Trophoblast cell (in vitro differentiated cells and primary cell): ENCODE results near the gene KLHDC10.
A peak's percentile ranks its signal among the peaks of the same experiment; 100 is the strongest.

ENCODE experiments used
- DNase-seq, 2 donors: peaks; one replicate each; pipeline ENCODE4 v3.0.0-alpha.2; 2016
- H2AFZ ChIP-seq: 2 replicates; pipeline ENCODE4 v1.6.1; 2013; ENCODE audit warnings: low read length, moderate library complexity, mild to moderate bottlenecking; ENCODE audit not compliant: insufficient read depth, poor library complexity
- H2AK5ac ChIP-seq: 2 replicates; pipeline ENCODE4 v1.6.1; 2013; ENCODE audit warnings: mild to moderate bottlenecking, low read length
- H2BK120ac ChIP-seq: 2 replicates; pipeline ENCODE4 v1.6.1; 2013; ENCODE audit warnings: low read length, mild to moderate bottlenecking, moderate library complexity; ENCODE audit not compliant: insufficient read depth, poor library complexity
- H2BK12ac ChIP-seq: 2 replicates; pipeline ENCODE4 v1.6.1; 2013; ENCODE audit warnings: mild to moderate bottlenecking, low read length, moderate library complexity
- H2BK5ac ChIP-seq: 2 replicates; pipeline ENCODE4 v1.6.1; 2013; ENCODE audit warnings: low read length, low read depth, moderate library complexity, mild to moderate bottlenecking; ENCODE audit not compliant: poor library complexity
- H3K14ac ChIP-seq: 2 replicates; pipeline ENCODE4 v1.6.1; 2013; ENCODE audit warnings: mild to moderate bottlenecking, low read length
- H3K18ac ChIP-seq: 2 replicates; pipeline ENCODE4 v1.6.1; 2013; ENCODE audit warnings: mild to moderate bottlenecking, low read length
- H3K23ac ChIP-seq: 2 replicates; pipeline ENCODE4 v1.6.1; 2013; ENCODE audit warnings: low read length
- H3K27ac ChIP-seq: 2 replicates; pipeline ENCODE4 v1.5.1; 2013; ENCODE audit warnings: low read depth, mild to moderate bottlenecking, inconsistent platforms, low read length, moderate library complexity
- H3K27me3 ChIP-seq: 2 replicates; pipeline ENCODE4 v1.6.1; 2013; ENCODE audit warnings: inconsistent platforms, mild to moderate bottlenecking, low read length, moderate library complexity; ENCODE audit not compliant: insufficient read depth
- H3K36me3 ChIP-seq, 2 experiments: 1 replicate in 1 of 2; 2 replicates in 1 of 2; pipeline ENCODE4 v1.6.1; 2013; ENCODE audit warnings: low read length in 2 of 2, mild to moderate bottlenecking in 2 of 2, moderate library complexity in 1 of 2; ENCODE audit not compliant: insufficient read depth in 2 of 2, control insufficient read depth in 1 of 2
- H3K4ac ChIP-seq: 2 replicates; pipeline ENCODE4 v1.6.1; 2013; ENCODE audit warnings: low read depth, mild to moderate bottlenecking, low read length, moderate library complexity
- H3K4me1 ChIP-seq, 2 experiments: 1 replicate in 1 of 2; 2 replicates in 1 of 2; pipeline ENCODE4 v1.6.1; 2013; ENCODE audit warnings: low read length in 2 of 2, mild to moderate bottlenecking in 2 of 2, moderate library complexity in 1 of 2; ENCODE audit not compliant: insufficient read depth in 2 of 2, control insufficient read depth in 1 of 2
- H3K4me2 ChIP-seq: 2 replicates; pipeline ENCODE4 v1.6.1; 2013; ENCODE audit warnings: inconsistent platforms, mild to moderate bottlenecking, low read length, moderate library complexity
- H3K4me3 ChIP-seq: 2 replicates; pipeline ENCODE4 v1.5.1; 2013; ENCODE audit warnings: mild to moderate bottlenecking, low read depth, low read length, inconsistent platforms
- H3K79me1 ChIP-seq: one replicate; pipeline ENCODE4 v1.6.1; 2013; ENCODE audit warnings: low read length
- H3K79me2 ChIP-seq: 2 replicates; pipeline ENCODE4 v1.6.1; 2013; ENCODE audit warnings: low read length, mild to moderate bottlenecking; ENCODE audit not compliant: control insufficient read depth, insufficient read depth, poor library complexity
- H3K9ac ChIP-seq: 2 replicates; pipeline ENCODE4 v1.6.1; 2013; ENCODE audit warnings: mild to moderate bottlenecking, low read length
- H3K9me3 ChIP-seq: 2 replicates; pipeline ENCODE4 v1.6.1; 2013; ENCODE audit warnings: low read depth, mild to moderate bottlenecking, control low read depth, inconsistent platforms, low read length; ENCODE audit not compliant: insufficient read depth
- H4K12ac ChIP-seq: 2 replicates; pipeline ENCODE4 v1.6.1; 2013; ENCODE audit warnings: low read depth, mild to moderate bottlenecking, low read length, moderate library complexity
- H4K8ac ChIP-seq: 2 replicates; pipeline ENCODE4 v1.6.1; 2013; ENCODE audit warnings: low read depth, mild to moderate bottlenecking, low read length, moderate library complexity
- H4K91ac ChIP-seq: one replicate; pipeline ENCODE4 v1.6.1; 2013; ENCODE audit warnings: low read depth, mild to moderate bottlenecking, low read length, moderate library complexity
- WGBS: extraction: QIAGEN DNeasy Blood & Tissue Kit; methylation state at CpG from one replicate; pipeline ENCODE4 v1.1.7; 2013; ENCODE audit warnings: missing lambda C conversion rate; ENCODE audit not compliant: insufficient read length, insufficient coverage; ENCODE audit errors: extremely low coverage; 5-methylcytosine and 5-hydroxymethylcytosine counted together

The KLHDC10 gene

DNA sequence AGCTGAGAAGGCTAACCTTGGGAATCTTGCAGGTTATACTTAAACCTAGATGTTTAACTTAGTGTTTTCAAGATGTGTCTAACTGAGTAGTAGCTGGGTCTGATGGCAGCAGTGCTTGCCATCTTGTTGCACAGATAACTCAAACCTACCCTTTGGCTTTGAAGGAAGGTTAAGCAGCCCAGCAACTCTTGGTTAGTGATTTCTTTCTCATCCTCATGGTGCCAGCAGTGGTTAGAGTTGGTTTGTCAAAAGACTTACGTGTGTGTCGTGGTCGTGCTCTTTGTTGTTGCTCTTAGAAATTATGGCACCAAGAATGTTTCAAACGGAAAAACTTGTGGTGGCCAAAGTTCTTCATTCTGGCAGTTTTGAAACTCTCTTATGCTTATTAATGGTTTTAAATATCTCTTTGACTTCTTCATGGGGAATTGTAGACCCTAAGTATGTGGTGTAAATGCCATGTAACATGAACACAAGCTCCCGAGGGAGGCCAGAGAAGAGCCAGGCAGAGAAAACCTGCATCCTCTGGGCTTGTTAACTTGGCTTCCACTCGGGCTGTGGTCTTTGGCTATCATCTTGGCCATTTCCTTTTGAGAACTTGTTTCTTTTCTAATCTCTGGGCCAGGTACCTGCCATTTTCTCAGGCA lies 61.0 kb downstream of the KLHDC10 start:
- H2BK120ac ChIP-seq: no peak overlapping the region
- H3K79me1 ChIP-seq: no peaks in the 10 kb centered on the region
- no peak overlapping the region for H3K4me2 ChIP-seq
- H2BK12ac ChIP-seq: no peak overlapping the region
- no peaks in the 10 kb centered on the region for H3K79me2 ChIP-seq
- H4K12ac ChIP-seq: no peak overlapping the region
- H3K27ac ChIP-seq: no peak overlapping the region
- H3K36me3 ChIP-seq: peaks cover 6 to 15% of the 10 kb centered on the region in 2 experiments
- no peak overlapping the region for H3K18ac ChIP-seq
- H4K8ac ChIP-seq: no peak overlapping the region
- no peak overlapping the region for H3K23ac ChIP-seq
- H3K27me3 ChIP-seq: no peaks in the 10 kb centered on the region
- H2AFZ ChIP-seq: no peak overlapping the region
- H2AK5ac ChIP-seq: no peak overlapping the region
- no peak for DNase-seq
- H4K91ac ChIP-seq: no peak overlapping the region
- no peak overlapping the region for H3K4ac ChIP-seq
- H3K4me3 ChIP-seq: no peak overlapping the region
- H3K9me3 ChIP-seq: no peaks in the 10 kb centered on the region
- H2BK5ac ChIP-seq: no peak overlapping the region
- WGBS: no CpG with 5 or more reads among the region's 6 CpGs
- H3K4me1 ChIP-seq: no peaks in the 10 kb centered on the region
- H3K9ac ChIP-seq: no peak overlapping the region
- no peak overlapping the region for H3K14ac ChIP-seq

DNA sequence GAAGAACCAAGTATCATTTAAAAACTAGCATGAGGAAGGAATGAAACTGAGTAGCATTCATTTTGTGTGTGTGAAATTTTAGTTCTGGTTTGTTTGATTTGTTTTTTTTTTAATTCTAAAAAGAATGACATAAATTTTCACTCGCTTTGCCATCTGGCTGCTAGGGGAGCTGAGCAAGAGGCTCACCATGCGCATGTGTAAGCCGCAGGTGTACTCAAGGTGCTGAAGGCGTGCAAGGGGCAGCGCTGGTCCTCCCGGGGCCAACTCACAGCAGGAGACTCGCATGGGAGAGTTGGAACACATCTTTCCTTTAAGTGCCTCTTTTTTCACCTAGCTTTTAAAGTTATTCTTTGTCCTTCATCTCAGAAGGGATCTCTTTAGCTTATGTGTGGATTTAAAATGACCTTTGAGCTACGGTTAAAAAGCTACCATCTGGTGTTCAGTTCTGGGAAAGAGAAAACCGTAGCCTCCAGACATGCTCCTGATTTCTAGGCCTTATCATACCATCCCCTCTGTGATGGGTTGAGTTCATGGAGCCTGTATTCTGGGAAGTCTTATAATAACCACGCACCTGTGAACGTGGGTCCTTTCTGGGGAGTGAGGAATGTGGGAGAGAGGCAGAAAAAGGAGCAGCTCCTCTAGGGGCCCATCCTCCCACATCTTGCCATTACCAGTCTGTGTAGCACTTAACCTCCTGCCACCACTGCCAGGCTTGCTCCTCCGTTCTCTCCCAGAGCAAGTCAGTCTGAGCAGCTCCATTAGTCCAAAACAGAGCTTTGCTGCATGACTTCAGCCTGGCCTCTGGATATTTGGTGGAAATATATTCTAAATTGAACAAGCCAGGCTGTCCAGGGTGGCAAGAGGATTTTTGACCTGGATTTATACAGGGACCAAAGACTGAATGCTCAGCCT lies 61.9 kb downstream of the KLHDC10 start:
- no peak for DNase-seq
- no peak overlapping the region for H2BK5ac ChIP-seq
- no peaks in the 10 kb centered on the region for H3K79me1 ChIP-seq
- no peaks in the 10 kb centered on the region for H3K9me3 ChIP-seq
- no peak overlapping the region for H4K12ac ChIP-seq
- no peaks in the 10 kb centered on the region for H3K79me2 ChIP-seq
- H3K18ac ChIP-seq: no peak overlapping the region
- H3K14ac ChIP-seq: no peak overlapping the region
- H3K4ac ChIP-seq: no peak overlapping the region
- H2AFZ ChIP-seq: no peak overlapping the region
- H3K9ac ChIP-seq: no peak overlapping the region
- no peaks in the 10 kb centered on the region for H3K27me3 ChIP-seq
- no peak overlapping the region for H2AK5ac ChIP-seq
- no peak overlapping the region for H3K27ac ChIP-seq
- peaks cover 4 to 12% of the 10 kb centered on the region in 2 experiments for H3K36me3 ChIP-seq
- H3K23ac ChIP-seq: no peak overlapping the region
- H2BK12ac ChIP-seq: no peak overlapping the region
- WGBS: no CpG with 5 or more reads among the region's 12 CpGs
- H4K8ac ChIP-seq: no peak overlapping the region
- H3K4me1 ChIP-seq: no peaks in the 10 kb centered on the region
- H4K91ac ChIP-seq: no peak overlapping the region
- no peak overlapping the region for H3K4me3 ChIP-seq
- H2BK120ac ChIP-seq: no peak overlapping the region
- H3K4me2 ChIP-seq: no peak overlapping the region

- H2AK5ac ChIP-seq: no peak overlapping the region
- DNase-seq: peak; percentile 35 to 86
- H3K4me3 ChIP-seq: no peak overlapping the region
- no peaks in the 10 kb centered on the region for H3K79me1 ChIP-seq
- H3K4me2 ChIP-seq: no peak overlapping the region
- WGBS: no CpG with 5 or more reads among the region's 7 CpGs
- no peak overlapping the region for H3K9ac ChIP-seq
- H3K36me3 ChIP-seq: peaks cover 4 to 12% of the 10 kb centered on the region in 2 experiments
- H3K27me3 ChIP-seq: no peaks in the 10 kb centered on the region
- no peak overlapping the region for H3K4ac ChIP-seq
- H2BK12ac ChIP-seq: no peak overlapping the region
- no peak overlapping the region for H3K18ac ChIP-seq
- no peaks in the 10 kb centered on the region for H3K9me3 ChIP-seq
- no peak overlapping the region for H3K27ac ChIP-seq
- H2BK5ac ChIP-seq: no peak overlapping the region
- H4K8ac ChIP-seq: no peak overlapping the region
- no peak overlapping the region for H2AFZ ChIP-seq
- H4K91ac ChIP-seq: no peak overlapping the region
- H2BK120ac ChIP-seq: no peak overlapping the region
- H3K79me2 ChIP-seq: no peaks in the 10 kb centered on the region
- H4K12ac ChIP-seq: no peak overlapping the region
- no peak overlapping the region for H3K14ac ChIP-seq
- H3K23ac ChIP-seq: no peak overlapping the region
- no peaks in the 10 kb centered on the region for H3K4me1 ChIP-seq
Measured at GRCh38 chr7:130133029-130133782, 62.9 kb downstream of the KLHDC10 start.

DNA sequence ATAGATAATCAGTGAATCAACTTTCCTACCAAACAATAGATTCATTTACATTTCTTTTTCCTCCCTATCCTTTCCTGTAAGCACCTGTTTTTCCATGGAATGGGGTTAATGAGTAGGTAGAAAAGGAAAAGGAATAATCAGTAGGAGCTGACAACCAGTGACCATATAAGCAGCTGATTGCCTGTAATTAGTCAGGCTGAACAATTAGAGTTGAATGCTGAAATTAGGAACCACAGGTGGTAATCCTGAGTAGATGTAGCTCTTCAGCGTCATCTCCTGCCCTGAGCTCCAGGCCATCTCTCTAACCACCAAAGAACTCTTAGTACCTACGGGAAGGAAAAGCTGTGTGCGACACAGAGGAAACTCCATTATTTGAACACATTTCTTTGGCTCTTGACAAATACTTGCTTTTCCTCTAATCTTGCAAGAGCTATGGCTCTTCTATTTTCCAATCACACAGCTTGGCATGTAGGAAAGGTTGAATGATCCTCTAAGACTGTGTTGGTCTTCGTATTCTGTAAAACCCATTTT lies 63.8 kb downstream of the KLHDC10 start:
- Histone ChIP-seq H3K4me2 (no peak overlapping the region), H2BK12ac (no peak overlapping the region), H3K4ac (no peak overlapping the region), H2BK120ac (no peak overlapping the region), H3K4me3 (no peak overlapping the region), H3K79me1 (no peaks in the 10 kb centered on the region), H4K8ac (no peak overlapping the region), H3K4me1 (no peaks in the 10 kb centered on the region), H4K12ac (no peak overlapping the region), H3K79me2 (no peaks in the 10 kb centered on the region), H2AK5ac (no peak overlapping the region), H2AFZ (no peak overlapping the region), H3K23ac (no peak overlapping the region), H3K27ac (no peak overlapping the region), H3K9me3 (no peaks in the 10 kb centered on the region), H3K36me3 (peaks cover 4 to 8% of the 10 kb centered on the region in 2 experiments), H3K18ac (no peak overlapping the region), H2BK5ac (no peak overlapping the region), H3K27me3 (no peaks in the 10 kb centered on the region), H3K9ac (no peak overlapping the region), H3K14ac (no peak overlapping the region), H4K91ac (no peak overlapping the region)
- WGBS: no CpG with 5 or more reads among the region's 4 CpGs
- no peak for DNase-seq
